GM19324 (cell line): ENCODE data around the gene RAB17.

Experiments used
- ATAC-seq: cut with Tn5 transposase; IDR thresholded peaks from one replicate; pipeline ENCODE4 v1.9.1; 2021; ENCODE audit warnings: mild to moderate bottlenecking, moderate library complexity; ENCODE audit not compliant: unreplicated experiment, low FRiP score

Gene RAB17

DNA sequence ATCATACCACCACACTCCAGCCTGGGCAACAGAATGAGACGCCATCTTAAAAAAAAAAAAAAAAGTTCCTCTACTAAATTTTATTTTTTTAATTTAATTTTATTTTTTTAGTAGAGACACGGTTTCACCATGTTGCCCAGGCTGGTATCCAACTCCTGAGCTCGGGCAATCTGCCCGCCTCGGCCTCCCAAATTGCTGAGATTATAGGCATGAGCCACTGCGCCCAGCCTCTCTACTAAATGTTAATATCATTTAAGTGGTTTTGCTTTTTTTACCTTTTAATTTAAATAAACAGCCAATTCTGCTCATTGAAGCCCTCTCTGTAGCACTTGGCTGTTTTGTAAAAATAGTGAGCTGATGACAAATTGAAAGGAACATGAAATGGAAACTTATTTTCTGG is 9.2 kb downstream of the RAB17 start:
- ATAC-seq = no peak

DNA sequence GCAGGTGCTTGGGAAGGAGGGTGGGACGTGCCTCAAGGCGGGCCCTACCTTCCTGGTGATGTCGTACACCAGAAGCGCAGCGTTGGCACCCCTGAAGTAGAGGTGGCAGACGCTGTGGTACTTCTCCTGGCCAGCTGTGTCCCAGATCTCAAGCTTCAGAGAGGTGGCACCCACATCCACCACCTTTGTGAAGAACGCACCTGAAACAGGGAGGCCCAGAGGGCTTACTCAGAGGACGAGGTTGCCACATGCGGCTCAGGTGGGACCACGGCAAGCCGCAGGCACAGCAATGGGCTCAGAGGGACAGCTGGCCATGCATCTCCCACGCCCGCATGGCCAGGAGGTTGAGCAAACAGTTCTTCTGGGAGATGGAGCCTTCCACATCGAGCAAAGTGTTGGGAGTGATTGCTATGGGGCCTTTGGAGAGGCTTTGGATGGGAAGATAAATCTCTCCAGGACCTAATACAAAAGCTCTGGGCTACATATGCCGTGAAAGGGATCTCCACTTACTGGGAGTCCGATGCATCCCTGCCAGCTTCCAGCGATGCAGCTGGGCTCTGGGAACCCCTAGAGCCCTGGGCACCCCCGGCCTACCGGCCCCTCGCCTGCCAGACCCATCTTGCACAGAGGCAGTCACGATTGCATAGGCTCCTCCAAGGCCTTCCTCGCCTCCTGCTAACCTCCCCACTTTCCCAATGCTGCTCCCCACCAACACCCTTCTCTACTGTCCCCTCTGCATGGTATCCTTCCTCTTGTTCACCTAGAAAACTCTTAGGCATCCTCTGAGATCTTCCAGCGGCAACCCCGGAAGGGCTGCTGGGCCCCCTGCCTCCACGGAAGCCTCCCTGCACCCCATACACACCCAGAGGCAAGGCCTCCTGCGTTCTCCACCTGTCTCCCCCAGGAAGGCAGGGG is 12.3 kb downstream of the RAB17 start:
- ATAC-seq = no peak

DNA sequence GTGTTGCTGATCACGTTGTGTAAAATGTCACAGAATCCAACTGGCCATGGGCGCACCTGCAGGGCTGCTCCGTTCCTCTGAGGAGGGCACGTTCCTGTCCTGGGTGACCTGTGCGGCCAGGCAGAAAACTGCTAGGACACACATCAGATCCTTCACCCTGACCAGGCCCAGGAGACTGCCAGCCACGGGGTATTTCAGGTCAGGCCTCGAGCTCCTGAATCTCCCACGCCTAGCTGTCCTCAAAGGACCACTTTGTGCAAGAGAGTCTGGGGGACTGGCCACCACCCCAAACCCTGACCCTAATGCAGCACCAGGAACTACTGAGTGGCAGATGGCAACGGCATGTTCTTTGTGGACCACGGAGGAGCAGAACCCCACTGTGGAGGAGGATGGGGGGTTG is 13.1 kb downstream of the RAB17 start:
- ATAC-seq = no peak

- ATAC-seq = no peak
Measured at GRCh38 chr2:237576974-237577373, 13.6 kb downstream of the RAB17 start.

DNA sequence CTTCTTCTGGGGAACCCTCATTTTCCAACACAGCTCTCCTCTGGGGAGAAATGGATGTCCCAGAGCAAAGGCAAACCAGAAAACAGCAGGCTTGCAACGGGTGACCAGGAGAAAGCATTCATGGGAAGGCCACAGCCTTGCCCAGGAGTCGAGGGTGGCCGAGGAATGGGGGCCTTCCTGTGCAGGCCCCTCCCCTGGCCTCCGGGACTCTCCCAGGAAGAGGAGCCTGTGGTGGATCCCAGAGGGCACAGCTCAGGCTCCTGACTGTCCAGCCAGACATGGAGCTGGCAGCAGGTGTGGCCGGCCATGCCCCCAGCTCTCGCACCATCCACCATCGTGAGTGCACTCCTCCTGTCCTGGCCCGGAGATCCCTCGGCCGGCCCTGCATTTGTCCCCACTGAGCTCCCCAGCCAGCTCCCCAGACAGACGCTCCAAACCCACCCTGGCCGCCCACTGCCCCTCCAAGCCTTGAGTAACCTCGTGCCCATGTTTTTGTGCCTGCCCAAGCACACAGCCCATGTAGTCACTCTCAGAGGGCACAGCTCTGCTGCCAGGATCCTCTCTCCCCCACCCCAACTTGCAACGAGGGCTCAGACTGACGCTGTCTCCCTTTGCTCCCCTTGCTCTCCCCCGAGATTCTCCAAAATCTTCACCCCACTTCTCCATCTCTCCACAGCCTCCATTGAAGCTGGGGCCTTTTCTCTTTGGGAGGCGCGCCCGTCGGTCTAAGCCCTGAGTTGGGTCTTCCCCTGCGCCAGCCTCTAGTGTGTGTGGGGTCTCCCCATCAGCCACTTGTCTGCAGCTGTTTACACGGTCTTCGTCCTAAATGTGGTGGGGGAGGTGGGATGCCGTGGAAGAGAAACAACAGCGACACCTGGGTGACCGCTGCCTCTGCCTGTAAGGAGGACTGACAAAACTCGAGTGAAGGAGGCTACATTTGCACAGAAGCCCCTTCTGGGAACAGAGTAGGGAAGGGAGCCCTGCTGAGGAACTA is 14.4 kb downstream of the RAB17 start:
- ATAC-seq = no peak

- no peak for ATAC-seq
Measured at GRCh38 chr2:237574894-237575868, 15.4 kb downstream of the RAB17 start.

DNA sequence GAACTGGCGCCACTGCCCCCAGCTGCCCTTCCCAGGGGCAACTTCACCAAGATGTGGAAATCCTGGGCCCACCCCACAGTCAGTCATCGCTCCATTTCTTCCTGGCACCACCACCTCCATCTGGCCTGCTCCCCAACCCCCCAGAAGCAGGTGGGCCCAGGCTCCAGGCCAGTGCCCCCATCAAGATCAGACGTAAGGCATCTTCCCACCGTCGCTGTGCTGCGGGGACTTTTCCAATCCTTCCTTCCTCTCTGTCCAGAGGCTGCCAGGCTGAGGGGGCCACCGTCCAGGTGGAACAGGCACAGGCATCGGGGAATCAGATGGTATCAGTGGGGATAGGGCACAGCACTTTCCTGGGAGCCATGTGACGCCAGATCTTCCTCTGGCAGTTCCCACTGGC is 16.1 kb downstream of the RAB17 start:
- ATAC-seq = no peak

DNA sequence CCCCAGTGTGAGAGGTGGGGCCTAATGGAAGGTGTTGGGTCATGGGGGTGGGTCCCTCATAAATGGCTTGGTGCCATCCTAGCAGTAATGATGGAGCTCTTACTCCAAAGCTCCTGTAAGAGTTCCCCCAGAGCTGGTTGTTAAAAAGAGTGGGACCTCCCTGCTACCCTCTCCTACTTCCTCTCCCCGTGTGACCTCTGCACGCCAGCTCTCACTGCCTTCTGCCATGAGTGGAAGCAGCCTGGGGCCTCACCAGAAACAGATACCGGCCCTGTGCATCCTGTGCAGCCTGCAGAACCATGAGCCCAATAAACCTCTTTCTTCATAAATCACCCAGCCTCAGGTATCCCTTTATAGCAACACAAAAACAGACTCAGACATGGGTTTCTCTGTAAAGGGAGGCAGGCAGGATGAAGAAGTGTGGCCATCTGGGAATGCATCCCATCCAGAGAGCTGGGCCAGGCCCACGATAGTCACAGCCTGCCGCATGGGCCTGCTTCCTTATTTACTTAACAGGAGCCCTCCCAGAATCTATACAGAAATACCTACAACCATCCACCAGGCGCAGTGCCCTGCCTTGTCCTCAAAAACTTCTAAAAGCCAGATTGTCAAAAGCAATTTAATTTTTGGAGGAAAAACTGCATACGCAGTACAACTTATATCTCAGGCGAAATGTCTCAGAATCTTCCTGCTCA is 16.7 kb downstream of the RAB17 start:
- ATAC-seq = no peak

GRCh38 chr2:237572742-237573101 is 17.8 kb downstream of the RAB17 start:
- no peak for ATAC-seq

DNA sequence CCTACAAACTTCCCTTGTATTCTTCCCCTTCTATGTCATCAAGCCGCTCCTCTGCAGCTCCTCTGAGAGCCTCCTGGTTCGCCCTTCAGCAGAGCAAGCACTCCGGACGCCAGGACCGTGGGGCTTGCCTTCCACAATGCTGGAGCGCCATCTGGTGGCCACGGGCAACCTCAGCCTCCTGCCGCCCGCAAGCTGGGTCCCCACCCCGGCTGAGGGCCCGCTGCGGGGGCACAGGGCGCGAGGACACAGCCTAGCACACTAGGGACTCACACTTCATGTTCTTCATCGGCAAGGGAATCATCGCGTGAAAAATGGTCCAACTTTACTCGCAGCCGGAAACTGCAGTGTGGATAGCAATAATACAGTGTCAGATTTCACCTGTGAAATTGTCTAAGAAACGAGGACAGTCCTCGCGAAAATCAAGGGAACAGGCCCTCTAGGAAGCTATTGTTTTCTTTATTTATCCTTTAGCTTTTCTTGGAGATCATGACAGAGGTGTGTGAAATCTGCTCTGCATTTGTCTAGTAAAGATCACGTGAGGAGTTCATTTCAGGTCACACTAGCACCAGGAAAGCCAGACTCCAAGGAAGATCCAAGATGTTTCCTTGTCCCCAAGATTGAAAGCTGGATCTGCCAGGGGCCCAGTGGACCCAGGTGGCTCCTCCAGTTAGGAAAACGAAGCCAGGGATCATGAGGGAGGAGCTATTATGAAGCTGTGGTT is 18.4 kb downstream of the RAB17 start:
- peak; percentile 74 for ATAC-seq

DNA sequence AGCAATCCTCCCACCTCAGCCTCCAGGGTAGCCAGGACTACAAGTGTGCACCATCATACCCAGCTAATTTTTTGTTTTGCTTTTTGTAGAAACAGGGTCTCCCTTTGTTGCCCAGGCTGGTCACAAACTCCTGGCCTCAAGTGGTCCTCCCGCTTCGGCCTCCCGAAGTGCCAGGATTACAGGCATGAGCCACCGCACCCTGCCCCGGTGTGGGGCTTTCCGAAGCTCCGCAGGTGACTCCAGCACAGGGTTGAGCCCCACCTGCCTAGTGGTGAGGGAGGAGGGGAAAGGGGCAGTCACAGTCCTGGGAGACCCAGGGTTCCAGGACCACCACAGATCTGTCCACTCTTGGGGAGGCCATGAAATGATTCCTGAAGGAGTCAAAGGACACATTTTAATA is 19.0 kb downstream of the RAB17 start:
- ATAC-seq = no peak

DNA sequence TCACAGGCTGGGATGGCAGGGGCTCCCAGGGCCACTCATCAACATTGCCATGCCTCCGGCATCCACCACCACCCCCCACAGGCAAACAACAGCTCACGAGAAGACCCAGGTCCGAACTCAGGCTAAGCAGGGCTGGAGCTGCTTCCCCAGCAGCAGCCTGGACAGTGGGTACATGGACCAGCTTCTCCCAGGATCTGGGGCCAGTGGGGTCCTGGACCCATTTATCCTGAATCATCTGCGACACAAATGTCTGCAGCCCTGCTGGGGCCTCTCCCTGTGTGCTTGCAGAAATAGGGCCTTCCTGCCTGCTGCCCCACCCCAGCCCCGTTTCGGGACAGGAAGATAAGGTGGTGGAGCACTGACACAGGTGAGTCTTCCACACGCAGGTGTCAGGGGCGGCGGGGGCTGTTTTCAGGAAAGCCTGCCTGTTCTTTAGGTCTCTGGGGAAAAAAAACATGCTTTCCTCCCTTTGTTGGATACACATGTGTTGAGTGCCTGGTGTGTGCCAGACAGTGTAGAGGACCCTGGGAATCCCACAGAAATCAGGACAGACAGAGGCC is 19.7 kb downstream of the RAB17 start:
- no peak for ATAC-seq

GRCh38 chr2:237569896-237570295 is 20.6 kb downstream of the RAB17 start:
- ATAC-seq = no peak

GRCh38 chr2:237569041-237569440 is 21.5 kb downstream of the RAB17 start:
- ATAC-seq = no peak

DNA sequence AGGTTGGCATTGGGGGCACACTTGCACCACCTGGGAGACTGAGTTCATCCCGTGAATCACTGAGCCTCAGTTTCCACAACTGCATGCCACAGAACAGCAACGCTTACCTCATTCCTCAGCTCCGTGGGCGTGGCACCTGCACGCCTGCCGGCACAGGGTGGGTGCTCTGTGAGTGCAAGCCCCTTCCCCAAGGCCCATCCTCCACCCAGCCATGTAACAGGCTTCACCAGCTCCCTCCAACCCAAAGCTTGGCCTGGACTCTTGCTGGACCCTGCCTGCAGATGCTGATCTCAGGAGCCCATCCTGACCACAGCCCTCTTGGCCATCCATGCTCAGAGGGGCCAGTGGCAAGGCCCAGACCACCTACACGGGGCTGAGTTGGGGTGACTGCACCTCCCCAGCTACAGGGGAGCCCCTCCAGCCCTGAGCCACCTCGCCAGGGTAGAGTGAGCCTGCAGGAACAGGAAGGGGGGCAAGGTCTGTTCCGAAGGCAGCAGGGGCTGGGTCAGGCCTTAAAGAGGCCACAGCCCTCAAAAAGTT is 22.3 kb downstream of the RAB17 start:
- no peak for ATAC-seq

DNA sequence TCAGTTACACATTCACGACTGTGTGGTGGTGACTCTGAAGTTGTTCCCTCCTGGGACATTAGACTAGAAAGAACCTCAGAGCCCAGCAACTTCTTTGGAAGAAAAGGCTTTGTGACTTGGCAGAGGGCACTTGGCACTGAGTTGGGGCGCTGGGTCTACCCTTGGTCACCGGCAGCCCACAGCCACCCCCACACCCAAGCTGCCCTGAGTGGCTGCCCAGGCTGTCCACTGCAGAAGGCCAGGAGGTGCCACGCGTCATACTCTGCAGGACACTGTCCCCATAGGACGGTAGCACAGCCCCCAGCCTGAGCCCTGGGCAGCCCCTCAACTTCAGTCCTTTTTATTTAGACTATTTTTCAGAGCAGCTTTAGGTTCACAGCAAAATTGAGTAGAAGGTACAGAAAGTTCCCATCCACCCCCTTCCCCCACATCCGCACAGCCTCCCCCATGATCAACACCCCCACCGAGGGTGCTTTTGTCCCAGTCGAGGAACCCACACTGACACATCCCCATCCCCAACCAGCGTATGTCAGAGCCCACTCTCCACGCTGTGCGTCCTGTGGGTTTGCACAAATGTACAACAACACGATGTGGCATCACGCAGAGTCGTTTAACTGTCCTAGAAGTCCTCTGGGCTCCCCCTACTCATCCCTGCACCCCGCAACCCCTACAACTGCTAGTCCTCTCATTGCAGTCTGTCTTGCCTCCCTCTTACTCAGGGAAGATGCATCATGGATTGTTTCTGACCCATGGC is 23.1 kb downstream of the RAB17 start:
- no peak for ATAC-seq

DNA sequence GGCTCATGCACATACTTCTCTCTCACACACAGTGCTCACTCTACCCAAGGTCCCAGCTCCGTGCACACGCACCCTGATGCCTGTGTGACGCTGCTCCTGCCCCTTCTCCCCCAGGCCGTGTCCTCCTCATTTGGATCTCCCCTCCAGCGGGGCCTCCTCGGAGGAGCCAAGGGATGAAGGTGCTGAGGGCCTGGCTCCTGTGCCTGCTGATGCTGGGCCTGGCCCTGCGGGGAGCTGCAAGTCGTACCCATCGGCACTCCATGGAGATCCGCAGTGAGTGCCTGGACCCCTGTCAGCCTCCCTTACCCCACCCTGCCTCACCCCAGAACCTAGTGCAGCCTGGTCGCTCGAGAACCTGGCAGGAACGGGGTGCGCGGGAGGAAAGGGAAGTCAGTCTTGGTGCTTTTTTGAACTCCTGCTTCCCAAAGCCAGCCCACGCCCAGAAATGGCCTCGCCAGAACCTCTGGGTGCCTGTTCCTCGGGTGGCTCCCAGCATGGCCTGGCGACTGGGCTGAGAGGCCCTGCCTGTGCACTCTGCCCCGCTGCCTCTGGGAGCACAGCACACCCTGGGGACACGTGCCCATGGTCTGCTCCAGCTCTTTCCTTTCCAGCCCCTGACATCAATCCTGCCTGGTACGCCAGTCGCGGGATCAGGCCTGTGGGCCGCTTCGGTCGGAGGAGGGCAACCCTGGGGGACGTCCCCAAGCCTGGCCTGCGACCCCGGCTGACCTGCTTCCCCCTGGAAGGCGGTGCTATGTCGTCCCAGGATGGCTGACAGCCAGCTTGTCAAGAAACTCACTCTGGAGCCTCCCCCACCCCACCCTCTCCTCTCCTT is 23.9 kb downstream of the RAB17 start, which contains the start of gene PRLH:
PRLH (plus strand) TSS at position 174 of the 835 bp plus-strand sequence; CDS start at position 174, 0 bp downstream.
- no peak for ATAC-seq
